ENCODE results near the gene CYP1B1. TPM values are rescaled to one million over a fixed set of nuclear protein-coding genes. Genes with fewer than 3 reads are reported as not detected.

The CYP1B1 gene
- total RNA-seq, 1 donor from 2014 or later, result 69.4 TPM

DNA sequence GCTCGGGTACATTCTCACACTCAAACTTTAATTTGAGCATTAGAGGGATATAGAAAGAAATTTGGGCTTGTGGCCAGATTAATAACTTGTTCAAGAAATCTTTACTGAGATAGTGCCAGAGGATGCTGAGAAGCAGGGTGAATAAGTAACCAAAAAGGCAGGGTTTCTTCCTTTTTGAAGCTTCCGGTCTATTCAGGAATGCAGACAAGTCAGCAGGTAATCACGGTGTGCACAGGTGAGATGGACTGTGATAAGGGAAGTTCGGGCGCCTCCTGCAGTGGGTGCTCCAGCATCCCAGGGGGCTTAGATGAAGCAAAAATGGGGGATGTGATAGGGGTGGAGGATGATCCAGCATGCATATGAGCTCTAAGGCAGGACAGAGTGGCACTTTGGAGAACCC is 44.9 kb upstream of the CYP1B1 start:
- no peak for ATAC-seq
- no peak for DNase-seq
- no peaks in the 10 kb centered on the region for H3K27me3 ChIP-seq
- TF ChIP-seq, protein P1, sequence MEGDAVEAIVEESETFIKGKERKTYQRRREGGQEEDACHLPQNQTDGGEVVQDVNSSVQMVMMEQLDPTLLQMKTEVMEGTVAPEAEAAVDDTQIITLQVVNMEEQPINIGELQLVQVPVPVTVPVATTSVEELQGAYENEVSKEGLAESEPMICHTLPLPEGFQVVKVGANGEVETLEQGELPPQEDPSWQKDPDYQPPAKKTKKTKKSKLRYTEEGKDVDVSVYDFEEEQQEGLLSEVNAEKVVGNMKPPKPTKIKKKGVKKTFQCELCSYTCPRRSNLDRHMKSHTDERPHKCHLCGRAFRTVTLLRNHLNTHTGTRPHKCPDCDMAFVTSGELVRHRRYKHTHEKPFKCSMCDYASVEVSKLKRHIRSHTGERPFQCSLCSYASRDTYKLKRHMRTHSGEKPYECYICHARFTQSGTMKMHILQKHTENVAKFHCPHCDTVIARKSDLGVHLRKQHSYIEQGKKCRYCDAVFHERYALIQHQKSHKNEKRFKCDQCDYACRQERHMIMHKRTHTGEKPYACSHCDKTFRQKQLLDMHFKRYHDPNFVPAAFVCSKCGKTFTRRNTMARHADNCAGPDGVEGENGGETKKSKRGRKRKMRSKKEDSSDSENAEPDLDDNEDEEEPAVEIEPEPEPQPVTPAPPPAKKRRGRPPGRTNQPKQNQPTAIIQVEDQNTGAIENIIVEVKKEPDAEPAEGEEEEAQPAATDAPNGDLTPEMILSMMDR (IDR thresholded peaks at IDR 0.05), result no peak
- H3K27ac ChIP-seq, result no peak overlapping the region
- intact Hi-C loops (cut with DNase I), result no loop called here
- H3K4me3 ChIP-seq, result no peak overlapping the region
- no peaks in the 10 kb centered on the region for H3K9me3 ChIP-seq
- peaks cover 16% of the 10 kb centered on the region for H3K4me1 ChIP-seq
- no peaks in the 10 kb centered on the region for H3K36me3 ChIP-seq

DNA sequence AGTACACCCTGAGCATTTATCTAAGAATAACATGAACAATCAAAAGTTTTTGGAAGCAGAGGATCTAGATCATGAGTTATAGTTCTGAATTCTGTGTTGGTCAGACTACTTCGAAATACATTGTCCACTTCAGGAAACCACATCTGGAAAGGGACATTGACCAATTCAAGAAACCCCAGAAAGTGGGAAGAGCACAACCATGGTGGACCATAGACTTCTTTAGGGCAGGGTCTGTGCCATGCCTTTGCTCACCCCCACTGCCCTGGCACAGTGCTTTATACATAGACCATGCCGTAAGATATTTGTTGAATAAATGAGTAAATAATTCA is 44.3 kb upstream of the CYP1B1 start:
- H3K27me3 ChIP-seq, result no peaks in the 10 kb centered on the region
- no peak overlapping the region for H3K27ac ChIP-seq
- no peak for DNase-seq
- H3K9me3 ChIP-seq, result no peaks in the 10 kb centered on the region
- intact Hi-C loops (cut with DNase I), result no loop called here
- ATAC-seq, result no peak
- peaks cover 22% of the 10 kb centered on the region for H3K4me1 ChIP-seq
- TF ChIP-seq, protein P1 (IDR thresholded peaks at IDR 0.05), result no peak
- no peak overlapping the region for H3K4me3 ChIP-seq
- H3K36me3 ChIP-seq, result no peaks in the 10 kb centered on the region

DNA sequence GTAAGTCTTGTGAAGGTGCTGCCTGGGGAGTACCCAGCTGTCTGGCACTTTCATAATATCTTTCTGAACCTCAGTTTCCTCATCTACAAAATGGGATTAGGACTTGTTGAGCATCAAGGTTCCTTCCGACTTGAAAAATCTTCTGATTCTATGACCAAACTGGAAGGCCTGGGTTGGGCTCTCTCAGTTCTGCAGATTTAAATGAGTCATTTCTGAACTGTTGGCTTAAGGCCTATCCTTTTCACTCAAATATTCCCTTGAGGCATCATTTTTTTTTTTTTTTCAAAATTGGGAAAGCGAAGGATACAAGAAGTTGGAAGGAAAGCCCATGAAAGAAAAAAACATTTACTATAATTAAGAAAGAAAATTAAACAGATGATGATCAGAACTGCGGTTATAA is 40.8 kb upstream of the CYP1B1 start:
- no peak for DNase-seq
- intact Hi-C loops (cut with DNase I), result no loop called here
- ATAC-seq, result no peak

DNA sequence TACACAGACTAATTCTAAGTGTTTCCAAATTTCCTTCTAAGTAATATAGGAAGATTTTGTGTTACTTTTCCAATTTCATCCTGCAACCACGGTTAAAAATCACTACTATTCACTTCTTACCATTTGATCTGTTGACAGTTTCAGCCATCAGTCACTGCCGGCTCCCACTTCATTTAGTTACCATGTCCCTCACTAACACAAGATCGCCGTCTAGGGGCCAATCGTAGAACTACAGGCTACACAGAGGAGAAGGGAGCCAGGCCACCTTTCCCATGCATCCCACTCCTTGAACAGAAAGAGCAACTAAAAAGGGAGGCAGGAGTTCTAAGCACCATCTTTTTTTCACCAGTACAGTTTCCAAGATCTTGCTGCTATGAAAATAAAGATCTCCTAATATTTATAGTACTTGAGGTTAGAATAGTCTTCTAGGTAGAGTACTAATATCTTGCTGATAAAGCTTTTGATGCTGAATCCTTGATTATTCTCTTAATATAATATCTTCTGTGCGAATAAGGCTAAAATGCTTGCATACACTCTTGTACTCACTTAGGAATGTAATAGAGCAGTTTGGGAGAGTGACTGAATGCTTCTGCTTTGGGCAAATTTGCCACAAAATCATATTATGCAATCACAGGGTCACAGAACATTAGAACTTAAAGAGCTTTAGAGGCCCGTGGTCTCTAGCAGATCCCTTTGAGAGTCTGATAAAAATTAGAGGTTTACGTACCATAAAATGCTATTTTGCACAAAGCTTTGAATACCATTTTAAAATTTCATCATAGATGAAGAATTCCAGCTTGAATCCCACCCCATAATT is 39.5 kb upstream of the CYP1B1 start:
- peak; percentile 85 for DNase-seq
- Histone ChIP-seq H3K9me3 (no peaks in the 10 kb centered on the region), H3K27ac (no peak overlapping the region), H3K27me3 (no peaks in the 10 kb centered on the region), H3K4me3 (no peak overlapping the region), H3K36me3 (no peaks in the 10 kb centered on the region), H3K4me1 (peaks cover 35% of the 10 kb centered on the region)
- intact Hi-C loops (cut with DNase I), result no loop called here
- peak; percentile 97 for ATAC-seq
- TF ChIP-seq, protein P1 (IDR thresholded peaks at IDR 0.05), result peak; percentile 97

More for the DNA sequence above, 40.8 kb upstream of the CYP1B1 start:
- TF ChIP-seq, protein P1 (IDR thresholded peaks at IDR 0.05), result no peak
- Histone ChIP-seq H3K9me3 (no peaks in the 10 kb centered on the region), H3K36me3 (no peaks in the 10 kb centered on the region), H3K27me3 (no peaks in the 10 kb centered on the region), H3K4me1 (peaks cover 43% of the 10 kb centered on the region), H3K4me3 (no peak overlapping the region), H3K27ac (no peak overlapping the region)

DNA sequence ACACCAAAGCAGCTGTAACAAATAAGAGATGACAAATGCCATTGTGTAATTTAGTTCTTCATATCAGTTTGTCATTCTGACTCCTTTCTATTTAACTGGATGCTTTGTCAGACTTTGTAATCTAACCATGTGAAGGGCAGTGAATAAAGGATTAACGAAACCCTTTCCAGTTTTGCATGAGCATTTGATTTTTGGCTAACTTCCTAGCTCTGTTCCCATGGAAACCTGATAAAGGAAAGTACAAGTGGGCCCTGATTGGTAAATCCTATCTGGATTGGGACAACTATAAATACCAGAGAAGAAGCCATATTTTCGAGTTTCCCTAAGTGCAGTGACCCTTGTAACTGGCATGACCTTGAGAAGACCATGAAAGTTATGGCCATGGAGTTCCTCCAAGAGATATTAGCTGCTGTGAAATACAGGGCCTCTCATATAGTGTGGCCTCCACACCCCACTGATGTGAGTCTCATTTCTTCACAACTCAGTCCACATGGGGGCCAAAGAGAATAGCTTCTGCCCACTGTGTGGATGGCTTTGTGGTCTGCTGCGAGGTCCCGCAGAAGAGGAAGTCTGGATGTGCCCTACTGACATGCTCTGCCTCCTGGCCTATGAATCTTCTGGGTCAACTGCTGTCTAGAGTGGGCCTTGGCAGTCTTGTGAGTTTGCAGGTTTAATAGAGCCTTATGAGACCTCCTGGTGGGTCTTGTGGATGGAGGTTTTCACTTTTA is 38.2 kb upstream of the CYP1B1 start:
- intact Hi-C loops (cut with DNase I), result no loop called here
- Histone ChIP-seq H3K4me1 (peaks cover 47% of the 10 kb centered on the region), H3K4me3 (no peak overlapping the region), H3K36me3 (no peaks in the 10 kb centered on the region), H3K27ac (peak overlapping the region; percentile 61), H3K27me3 (no peaks in the 10 kb centered on the region), H3K9me3 (no peaks in the 10 kb centered on the region)
- no peak for DNase-seq
- TF ChIP-seq, protein P1 (IDR thresholded peaks at IDR 0.05), result no peak
- ATAC-seq, result peak; percentile 80

Measured in upper lobe of right lung (tissue), 1 donor.